Activated T-cell treated with anti-CD3 and anti-CD28 coated beads, Interleukin-2, amount 50 U/mL, for 1 hour (primary cell): ENCODE measurements around the gene FAM131C.
"Not testable (repeated sequence)": the region's sequence is repeated elsewhere in the genome, so short reads cannot be mapped to it uniquely, and the experiment has no call there.

Source experiments
- DNase-seq: peaks from one replicate; pipeline ENCODE4 v3.0.0-alpha.2; 2020

The FAM131C gene

DNA sequence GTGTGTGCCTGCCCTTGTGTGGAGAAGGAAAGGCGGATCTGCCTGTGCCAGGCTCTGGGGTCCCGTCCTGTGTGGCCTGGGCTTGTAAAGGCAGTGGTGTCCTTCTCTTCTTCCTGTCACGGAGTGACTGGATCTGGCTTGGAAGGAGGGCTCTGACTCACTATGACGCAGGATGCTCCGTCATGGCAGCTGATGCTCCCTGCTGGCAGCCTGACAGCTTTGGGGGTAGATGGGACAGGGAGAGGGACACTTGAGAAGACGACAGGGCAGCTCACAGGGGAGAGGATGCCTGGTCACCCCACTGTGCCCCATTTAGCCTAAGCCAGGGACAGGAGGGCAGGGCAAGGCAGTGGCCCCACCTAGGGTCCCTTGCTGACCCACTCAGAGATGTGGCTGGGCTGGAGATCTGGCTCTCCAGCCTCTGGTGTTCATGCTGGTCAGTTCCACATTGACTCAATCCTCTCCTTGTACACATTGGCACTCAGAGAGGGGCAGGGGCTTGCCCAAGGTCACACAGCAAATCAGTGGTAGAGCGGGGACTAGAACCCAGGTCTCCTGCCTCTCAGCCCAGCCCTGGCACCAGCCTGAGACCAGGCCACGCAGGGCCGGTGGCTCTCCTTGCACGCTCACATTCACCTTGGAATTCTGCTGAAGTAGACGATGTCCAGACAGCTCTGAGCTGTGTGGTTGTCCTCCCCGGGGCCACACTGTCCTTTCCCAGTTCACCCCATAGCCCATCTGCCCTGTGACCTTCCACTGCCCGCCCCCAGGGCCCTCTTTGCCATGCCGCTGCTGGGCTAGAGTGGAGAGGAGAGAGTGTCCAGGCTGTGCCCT lies 2.8 kb upstream of the FAM131C start:
- DNase-seq: no peak

DNA sequence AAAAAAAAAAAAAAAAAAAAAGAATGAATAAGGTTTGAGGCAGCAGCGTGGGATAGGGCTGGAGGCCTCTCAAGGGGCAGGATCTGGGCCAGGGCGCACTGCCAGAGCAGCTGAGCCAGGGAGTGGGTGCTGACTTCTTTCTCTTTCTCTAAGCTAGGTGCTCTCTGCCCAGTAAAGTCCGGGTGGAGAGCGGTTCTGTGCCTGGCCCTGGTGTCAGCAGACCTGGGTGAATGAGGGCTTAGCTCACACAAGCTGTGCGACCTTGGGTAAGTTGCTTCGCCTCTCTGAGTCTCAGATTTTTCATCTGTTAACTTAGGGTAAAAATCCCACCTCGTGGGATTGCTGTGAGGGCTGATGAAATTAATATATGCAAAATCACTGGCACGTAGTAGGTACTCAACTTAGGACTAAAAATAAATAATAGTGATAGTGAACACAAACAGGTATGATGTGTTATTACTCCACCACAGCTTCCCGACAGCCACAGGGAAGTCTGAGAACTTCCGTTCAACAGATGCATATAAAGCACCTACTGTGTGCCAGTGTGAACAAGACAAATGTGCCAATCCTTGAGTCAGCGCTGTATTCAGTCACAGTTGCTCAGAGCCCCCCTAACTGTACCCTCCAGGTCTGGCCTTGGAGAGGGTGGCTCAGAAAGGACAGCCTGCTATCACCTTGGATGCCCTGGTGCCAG lies 2.0 kb upstream of the FAM131C start:
- no peak for DNase-seq

DNA sequence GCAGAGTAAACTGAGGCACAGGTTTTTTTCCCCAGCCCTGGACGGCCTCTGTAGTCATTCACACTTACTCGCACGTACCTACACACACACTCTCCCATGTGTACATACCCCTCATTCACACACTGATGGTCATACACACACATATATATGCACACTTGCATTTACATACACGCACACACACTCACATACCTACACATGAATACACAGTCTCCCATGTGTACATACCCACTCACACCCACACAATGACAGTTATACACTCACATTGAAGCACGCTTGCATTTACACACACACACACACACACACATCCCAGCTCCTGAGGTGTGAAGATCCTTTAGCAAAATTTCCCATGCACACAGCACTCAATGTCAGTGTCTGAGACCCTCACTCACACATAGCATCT lies 766 bp upstream of the FAM131C start:
- no peak for DNase-seq

DNA sequence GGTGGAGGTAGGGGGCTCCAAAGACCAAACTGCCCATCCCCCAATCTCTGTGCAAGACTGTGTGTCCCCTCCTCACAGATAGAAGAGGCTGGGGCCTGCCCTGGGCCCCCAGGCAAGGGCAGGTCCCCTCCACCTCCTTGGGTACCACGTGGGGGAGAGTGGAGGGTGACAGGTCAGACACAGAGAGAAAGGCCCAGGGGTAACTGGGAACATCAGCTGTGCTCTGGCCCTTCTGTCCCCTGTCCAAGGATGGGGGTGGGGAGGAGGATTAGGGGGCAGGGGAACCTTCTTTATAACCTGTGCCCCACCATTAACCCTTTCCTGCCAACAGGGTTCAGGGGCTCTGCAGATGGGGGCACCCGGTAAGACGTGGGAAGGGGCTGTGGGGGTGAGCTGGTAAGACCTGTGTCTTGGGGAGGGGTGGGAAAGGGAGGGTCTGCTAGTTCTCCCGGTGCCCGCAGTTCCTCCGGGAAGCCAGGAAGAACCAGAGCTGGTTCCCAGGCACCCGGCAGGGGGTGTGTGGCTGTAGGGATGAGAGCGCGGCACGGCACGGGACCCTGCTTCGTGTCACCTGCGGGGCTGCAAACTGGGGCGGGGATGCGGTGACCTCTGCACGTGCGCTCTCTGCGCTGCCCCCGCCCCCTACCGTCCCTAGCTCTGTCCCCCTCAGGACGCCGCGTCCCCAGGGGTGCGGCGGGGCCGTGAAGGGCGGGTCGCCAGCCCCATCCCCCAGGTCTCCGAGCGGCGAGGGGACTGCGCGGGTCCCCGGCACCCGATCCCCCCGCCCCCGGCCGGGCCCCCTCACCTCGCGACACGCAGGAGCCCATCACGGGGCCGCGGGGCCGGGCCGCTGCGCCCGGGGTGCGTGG lies 601 bp downstream of the FAM131C start:
- no peak for DNase-seq

DNA sequence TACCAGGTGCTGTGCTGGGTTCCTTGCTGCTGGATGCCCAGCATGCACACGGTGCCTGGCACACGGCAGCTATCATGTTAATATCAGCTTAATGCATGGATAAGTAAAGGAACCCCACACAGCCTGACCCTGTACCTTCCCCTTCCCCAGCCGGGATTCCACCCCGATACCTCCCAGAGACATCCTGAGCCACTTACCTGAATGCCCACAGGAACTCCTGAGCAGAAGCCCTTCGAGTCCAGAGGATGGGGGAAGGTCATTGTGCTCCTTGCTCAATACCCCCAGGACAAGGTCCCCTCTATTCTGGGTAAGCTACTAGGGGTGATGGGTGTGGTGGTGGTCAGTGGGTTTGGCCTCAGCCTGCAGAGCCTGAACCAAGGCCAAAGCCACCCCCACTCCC lies 1.4 kb downstream of the FAM131C start:
- no peak for DNase-seq

DNA sequence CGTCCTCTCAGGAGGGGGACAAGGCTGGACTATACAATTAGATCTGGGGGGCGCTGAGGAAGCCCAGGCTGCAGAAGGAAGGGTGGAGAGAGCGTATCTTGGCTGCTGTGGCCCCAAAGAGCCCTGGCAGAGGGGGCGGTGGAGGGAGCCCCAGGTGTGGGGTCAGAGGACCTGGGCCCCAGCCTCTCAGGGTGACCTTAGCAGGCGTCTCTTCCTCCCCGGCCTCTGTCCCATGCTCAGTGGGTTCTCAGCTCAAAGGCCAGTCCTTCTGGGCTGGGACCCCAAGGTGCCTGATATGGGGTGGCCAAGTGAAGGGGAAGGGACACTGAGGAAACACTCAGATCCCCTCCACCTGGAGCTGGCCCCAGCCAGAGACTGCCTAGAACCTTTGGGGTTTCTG lies 1.8 kb downstream of the FAM131C start:
- no peak for DNase-seq

DNA sequence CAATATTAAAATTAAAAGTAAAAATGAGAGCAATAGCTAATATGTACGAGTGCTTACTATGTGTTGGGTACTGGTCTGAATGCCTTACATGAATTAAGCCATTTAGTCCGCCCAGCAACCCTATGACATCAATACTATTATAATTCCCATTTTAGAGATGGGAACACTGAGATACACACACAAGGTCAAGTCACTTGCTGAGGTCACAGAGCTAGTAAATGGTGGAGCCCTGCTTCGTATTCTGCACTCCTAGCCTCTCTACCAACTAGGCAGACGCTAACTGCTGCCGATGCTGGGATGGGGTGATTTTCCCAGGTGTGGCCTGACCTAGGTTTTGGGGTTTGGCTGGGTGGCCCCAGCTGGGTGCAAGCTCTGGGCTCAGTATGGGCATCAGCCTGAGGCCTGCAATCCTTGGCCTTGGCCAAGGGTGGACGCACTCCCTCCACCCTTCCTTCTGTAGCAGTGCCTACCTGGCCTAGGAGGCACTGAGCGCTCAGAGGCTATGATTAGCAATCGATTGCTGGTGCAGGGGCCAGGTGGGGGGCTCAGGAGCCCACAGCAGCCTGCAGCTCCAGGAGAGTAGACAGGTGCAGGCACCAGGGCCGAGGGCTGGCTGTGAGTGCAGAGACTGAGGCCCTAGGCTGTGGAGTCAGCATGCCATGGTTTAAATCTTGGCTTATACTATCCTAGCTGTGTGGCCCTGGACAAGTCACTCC lies 2.7 kb downstream of the FAM131C start:
- no peak for DNase-seq

DNA sequence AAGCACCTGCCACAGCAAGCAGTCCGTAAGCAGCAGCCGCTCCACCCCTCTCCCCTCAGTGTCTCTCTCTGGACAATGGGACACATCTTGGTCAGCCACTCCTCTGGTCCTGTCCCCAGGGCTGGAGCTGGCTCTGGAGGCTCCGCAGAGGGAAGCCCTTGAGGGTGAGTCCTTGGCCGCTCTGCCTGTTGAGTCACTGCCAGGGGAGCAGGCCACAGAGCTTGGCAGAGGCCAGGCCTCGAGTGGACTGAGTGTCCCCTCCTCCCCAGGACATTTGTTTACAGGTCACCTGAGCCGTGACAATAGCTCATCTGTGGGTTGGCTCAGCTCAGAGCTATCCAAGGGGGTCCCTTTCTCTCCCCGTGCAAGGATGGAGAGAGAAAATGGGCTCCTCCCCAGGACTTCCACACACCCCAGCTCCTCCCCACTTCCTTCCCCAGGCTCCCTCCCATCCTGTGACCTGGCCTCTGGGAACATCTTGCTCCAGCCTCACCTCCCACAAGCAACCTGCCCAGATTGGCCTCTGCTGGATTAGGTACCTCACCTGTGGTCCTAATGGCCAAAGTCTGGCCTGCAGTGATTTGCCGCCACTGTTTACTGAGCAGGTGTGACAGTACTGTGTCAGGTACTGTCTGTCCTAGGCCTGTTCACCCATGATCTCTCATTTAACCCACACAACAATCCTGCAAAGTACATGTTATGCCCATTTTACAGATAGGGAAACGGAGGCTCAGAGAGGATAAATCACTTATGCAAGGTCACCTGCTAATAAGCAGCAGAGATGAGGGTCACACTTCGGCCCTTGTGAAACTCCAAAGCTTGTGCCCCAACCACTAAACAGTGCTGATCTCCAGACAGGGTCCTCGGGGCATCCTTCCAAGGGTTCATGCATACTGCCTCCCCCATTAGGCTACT lies 4.8 kb downstream of the FAM131C start:
- DNase-seq: no peak

DNA sequence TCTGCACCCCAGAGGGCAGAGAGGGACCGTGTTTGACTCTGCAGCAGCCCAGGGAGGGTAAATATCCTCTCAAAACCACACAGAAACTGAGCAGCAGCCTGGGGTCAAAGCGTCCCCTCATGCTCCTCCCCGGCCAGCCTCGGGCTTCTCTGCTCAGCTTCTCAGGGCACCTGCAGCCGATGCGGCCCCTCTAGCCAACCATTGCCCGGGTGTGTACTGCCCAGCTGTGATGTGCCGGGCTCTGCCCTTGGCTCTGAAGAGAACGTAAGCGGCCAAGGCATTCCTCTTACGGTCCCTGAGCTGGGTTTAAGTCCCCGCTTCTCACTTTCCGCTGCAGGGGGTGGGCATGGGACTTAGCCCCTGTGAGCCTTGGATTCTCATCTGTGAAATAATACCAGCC lies 5.5 kb downstream of the FAM131C start:
- DNase-seq: no peak

DNA sequence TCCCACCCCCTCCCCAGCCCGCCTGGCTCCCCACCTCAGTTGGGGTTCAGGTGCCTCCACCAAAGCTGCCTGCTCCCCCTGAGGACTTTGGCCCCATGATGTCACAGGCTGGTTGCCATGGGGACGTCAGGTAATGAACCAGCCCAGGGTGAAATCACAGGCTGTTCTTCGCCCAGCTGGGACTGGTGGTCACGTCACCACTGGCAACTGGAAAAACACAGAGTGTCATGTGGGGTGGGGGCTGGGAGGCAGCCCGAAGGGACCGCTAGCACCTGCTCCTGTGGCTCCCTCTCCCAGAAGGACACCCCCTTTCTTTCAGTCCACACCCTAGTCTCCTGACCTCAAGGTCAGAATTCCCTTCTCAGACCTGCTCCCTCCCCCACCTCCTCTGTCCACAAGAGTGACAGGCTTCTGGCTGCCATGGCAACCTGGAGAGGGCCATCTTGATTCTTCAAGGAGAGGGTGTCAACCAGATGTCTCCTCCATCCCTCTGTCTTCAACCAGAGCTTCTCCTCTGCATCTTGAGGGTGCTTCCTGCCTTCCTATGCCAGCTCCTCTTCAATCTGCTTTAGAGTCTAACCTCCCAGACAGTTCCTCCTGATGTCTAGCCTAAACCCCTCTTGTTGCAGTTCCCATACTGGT lies 6.2 kb downstream of the FAM131C start:
- no peak for DNase-seq

DNA sequence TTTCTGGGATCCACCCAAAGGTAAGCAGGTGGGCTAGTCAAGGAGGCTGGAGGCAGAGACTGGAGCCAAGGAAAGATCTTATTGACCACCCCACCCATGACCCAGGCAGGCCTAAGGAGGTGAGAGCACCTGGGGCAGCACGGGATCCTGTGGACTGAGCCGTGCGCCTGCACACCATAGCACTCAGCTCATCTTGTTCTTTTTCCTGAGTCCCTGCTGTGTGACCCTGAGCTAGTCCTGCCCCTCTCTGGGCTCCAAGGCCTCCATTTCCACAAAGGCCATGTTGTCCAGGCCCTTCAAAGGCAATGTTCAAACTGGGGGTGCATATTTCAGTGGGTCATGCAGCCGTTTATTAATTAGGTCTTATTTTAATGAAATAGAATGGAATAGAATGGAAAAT lies 7.2 kb downstream of the FAM131C start:
- no peak for DNase-seq

DNA sequence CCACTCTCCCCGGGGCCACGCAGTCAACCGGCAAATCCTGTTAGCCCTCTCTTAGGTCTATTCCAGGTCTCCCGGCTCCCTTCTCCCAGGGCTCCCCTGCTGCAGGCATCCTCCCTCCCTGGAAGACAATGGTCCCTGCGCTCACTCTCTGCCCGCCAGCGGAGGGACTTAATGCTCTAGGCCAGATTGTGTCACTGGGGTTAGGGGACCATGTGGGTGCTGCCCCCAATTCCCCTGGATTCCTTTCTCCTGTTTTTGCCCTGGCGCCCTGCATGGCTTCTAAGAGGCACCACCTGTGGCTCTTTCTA lies 8.2 kb downstream of the FAM131C start:
- DNase-seq: no peak

DNA sequence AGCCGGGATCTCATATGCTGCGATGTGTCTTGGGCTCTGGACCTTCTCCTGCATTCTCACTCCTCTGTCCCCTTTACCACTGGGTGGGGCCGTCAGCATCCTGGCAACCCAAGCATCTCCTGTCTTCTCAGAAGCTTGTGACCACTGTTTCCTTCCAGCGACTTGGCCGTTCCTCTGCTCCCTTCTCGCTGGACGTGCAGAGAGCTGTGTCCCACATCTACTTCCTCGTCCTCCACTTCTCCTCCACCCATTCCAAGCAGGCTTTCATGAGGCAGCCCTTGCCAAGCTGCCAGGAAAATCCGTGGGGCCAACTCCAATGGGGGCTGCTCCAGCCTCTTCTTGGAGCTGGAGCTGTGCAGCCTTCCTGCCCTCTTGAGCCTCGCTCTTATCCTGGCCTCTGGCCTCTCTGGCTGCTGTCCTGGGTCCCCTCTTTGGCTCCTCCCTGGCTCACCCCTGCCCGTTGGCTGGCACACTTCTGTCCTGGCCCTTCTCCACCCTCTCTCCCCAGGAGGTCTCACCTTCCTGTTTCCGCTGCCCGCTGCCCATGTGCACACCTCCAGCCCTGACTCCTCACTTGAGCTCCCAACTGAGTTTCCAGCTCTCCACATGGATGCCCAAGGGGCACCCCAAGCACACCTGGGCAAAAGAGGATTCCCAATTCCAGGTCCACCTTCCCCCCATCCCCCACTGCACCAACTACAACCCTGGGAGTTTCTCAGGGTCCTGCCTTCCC lies 8.7 kb downstream of the FAM131C start:
- DNase-seq: no peak

DNA sequence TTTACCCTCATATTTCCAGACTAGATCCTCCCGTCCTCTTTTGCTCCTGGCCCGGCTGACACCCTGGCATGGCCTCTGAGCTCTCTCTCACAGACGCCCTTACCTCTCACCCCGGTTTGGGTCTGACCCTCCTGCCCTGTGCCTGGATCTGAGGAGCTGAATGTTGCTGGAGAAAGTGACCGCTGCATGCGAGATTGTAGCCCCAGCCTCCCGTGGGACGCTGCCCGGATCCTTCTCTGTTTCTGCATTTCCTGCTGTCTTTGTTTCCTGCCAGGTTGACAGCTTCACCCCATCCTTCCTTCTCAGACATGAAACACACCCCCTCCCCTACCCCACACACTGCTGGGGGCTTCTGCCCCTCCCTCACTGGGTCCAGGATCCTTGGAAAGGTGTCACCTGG lies 9.5 kb downstream of the FAM131C start:
- no peak for DNase-seq

DNA sequence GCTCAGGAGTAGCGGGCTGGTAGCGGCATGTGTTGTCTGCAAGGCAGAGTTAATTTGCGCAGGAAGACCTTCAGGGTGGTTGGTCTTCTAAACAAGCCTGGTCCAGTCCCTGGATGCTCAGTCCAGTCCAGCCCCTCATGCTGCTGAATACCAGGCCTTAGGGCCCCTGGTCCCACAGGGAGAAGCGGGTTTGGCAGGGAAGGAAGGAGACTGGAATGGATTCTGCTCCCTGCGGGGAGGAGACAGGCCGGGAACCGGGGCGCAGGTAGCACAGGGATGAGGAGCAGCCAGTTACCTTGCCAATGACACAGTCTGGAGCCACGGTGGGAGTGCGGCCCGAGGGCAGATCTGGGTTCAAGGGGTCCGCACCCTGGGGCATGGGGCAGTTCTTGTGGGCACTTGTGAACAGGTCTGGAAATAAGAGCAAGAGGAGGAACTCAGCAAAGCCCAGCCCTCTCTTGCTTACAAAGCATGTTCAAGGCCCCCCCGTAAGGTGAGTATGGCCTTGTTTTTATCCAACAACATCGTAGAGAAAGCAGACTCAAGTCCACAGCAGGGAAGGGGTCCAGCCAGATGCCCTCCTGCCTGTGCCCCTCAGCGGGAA lies 10.1 kb downstream of the FAM131C start:
- no peak for DNase-seq

DNA sequence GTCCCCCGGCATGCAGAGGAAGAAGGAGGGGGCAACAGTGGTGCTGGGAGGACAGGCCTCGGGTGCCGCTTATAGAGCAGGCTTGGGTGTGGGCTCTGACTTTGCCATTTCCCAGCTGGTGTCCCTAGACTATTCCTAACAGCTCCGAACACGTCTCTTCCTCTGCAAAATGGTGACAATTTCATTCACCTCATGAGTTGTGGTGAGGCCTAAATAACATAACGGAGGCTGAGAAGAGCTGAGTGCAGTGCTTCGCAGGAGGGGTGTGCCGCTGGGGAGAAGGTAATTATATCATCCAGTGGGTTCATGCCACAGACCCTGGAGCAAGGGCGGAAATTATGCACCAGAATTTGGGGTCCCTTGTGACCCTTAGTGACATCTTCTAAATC lies 10.8 kb downstream of the FAM131C start:
- not testable (repeated sequence) for DNase-seq

DNA sequence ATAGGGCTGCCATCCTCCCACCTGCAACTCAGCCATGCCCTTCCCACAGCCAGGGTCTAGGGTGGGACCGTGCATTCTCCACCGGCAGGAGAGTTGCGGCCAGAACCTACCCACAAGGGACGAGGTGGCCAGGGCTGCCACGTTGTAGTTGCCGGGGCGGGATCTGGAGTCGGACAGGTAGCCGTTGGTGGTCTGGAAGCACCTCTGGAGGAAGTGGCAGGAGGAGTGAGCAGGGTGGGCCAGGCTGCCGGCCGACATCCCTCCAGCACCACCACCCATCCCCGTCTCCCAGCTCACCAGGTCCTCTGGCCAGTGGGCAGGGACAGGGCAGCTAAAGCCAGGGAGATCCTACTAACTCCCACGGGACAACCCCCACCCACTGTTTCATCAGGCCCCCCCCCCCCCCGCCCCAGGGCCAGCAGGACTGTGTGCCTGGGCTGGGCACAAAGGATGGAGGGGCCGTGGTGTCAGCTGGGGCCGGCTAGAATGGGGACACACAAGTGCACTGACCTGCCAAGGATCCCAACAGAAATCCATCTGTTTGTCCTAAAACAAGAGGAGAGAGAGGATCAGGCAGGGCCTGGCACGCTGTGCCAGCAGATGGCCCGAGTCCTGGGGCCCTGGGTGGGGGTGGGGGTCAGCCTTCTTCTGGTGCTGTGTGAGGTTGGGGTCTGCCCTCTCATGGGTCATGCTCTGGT lies 11.3 kb downstream of the FAM131C start:
- DNase-seq: not testable (repeated sequence)

DNA sequence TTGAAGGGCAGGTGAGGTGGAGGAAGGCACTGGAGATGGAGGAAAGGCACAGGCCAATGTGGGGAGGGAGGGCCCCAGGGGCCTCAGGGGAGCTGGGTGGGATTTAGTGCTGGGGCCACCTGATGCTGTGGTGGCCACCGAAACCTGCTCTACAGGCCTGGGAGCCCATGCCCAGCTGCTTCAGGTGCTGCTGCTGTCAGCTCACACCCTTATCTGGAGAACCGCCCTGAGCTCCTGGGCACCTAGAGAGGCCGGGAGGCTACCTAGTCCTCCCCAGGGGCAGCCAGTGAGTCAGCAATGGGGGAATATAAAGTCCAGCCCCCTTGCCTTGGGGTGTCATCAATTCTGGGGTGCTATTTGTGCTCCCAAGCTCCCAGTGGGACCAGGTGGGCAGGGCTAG lies 12.2 kb downstream of the FAM131C start:
- no peak for DNase-seq

DNA sequence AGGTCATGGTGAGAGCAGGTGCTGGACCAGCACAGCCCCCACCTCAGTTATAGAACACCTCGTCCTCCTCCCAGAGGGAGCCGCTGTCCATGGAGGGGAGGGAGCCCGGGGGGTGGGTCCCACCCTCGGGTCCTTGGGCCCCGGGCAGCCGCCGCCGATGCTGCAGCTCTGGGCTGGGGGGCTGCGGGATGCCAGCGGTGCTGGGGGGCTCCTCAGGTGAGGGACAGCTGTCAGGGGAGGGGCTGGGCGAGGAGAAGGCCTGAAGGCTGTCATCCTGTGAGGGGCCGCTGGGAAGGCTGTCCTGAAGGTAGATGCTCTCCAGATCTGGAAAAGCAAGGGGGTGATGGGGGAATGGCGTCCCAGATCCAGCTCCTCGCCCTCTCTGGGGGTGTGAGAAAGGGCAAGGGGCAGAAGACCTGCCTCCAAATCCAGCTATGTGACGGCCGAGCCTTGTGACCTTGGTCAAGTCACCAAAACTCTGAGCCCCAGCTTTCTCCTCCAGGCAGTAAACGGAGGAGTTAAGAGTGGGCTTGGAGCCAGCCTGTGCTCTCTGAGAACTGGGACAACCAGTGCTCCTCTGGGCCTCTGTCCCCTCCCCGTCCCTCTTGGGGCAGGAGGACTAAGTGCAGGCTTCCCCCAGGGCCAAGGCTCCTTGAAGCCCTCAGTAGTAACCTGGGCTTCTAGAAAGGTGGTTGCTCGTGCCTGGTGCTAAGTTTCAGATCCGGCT lies 14.9 kb downstream of the FAM131C start:
- not testable (repeated sequence) for DNase-seq
